GM19455 (cell line): Measurements from ENCODE around the gene WASF2.

Experiments
- ATAC-seq: cut with Tn5 transposase; IDR thresholded peaks from one replicate; pipeline ENCODE4 v1.9.1; 2021; ENCODE audit not compliant: unreplicated experiment

The WASF2 gene

DNA sequence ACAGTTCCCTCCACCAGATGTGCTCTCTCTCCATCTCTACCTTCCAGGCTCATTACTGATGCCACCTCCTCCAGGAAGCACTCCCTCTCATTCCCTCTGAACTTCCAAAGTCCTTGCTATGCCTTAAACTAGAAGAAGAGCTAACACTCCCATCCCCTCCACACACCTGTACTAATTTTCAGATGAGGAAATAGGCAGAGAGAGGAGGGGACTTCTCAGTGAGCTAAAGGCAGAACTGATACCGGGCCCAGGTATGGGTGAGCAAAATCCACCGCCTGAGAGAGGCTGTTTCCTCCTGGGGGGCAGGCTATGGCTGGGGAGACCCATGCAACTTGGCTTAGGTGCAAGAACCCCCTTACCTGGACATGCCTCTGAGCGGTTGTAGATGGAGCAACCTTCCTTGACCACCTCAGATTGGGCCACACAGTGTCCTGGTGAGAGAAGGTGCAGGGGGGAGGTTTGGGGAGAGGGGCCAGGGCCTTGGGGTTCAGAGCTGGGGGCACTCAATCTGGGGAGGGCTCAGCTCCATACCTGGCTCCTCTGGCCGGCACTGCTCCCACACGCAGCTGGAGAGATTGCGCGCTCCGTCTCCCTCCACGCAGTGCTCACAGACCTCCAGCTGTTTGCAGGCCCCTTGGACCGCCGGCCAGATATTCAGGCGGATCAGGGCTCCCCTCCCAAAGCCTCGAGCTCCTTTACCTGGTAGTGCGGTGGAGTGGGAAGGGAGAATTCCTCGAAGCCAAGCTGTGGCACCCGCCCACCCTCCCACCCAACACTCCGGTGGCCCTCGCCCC, 107.8 kb downstream of the WASF2 start:
- no peak for ATAC-seq

DNA sequence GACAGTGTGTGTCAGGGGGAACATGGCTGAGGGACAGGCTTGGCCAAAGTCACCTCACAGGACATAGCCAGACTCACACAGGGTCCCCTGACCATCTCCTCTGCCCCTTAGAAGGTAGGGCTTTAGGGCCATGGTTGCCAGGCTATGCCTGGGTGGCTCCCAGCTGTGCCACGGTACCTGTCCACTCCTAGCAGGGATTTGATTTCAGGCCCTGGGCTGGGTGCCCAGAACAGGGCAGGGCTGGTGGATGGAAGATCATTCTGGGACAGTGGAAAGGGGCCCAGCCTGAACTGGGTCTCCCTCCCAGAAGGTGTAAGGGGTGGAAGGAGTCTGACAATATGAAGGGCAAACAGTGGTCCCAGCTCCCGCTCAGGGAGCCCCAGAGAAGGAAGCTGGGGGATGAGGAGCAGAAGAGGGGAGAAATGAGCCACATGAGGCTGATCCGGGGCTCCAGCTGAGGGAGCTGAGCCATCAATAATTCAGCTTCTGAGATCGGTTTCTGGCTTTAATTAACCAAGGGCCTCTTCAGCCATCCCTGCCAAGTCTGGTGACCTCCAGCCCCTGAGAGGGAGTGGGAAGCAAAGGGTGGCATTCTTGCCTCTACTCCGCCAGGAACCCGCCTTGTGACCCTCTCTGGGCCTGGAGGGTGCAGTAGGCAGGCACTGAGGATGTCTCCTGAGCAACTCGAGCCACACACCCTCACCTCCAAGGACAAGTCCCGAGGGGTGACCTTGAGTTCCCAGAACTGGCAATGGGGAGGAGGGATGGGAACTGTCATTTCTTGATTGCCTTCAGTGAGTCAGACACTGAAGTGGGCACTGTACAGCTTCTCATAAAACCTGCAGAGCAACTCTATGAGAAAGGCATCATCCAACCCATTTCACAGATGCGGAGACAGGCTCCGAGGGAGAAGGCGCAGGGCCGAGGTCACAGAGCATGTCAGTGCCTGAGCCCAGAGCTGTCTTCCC, 108.9 kb downstream of the WASF2 start:
- ATAC-seq: no peak

DNA sequence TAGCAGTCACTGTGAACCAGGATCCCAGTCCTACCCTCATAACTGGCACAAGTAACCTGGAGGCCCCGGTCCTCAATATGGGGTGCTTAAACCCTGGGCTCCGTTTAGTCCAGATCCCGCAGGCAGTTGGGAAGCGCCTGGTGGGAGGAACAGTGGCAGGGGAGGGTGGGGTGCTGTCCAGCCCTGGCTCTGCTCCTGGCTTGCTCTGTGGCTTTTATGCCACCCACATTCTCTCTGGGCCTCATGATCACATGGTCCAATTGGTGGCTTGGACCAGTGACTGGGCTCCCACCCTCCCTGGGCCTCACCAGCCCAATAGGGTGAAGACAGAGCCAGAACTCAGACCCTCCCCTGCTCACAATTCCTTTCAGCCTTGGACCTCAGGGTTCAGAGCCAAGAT, 109.7 kb downstream of the WASF2 start:
- ATAC-seq: no peak

DNA sequence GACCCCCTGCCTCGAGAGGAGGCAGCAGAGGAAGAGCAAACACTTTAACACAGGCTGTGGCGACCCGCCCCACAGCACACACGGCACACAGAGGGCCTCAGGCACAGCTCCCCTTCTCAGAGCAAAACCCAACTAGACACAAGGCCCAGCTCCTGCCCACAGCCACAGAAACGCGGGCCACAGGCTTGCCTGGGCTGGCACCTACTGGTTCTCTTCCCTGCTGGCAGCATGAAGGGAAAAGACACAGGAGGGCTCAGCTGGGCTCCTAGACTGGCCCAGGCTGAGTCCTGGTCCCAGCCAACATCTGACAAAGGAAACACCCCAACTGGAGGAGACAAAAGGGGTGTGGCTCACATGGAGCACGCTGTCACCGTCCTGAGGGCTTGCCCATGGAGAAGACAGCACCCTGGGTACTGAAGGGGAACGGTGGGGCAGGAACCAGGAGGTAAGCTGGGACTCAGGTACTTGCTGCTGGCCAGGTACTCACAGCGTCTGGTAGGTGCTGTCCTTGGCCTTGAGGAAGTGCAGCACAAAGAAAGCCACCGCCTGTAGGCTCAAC, 110.3 kb downstream of the WASF2 start:
- no peak for ATAC-seq

DNA sequence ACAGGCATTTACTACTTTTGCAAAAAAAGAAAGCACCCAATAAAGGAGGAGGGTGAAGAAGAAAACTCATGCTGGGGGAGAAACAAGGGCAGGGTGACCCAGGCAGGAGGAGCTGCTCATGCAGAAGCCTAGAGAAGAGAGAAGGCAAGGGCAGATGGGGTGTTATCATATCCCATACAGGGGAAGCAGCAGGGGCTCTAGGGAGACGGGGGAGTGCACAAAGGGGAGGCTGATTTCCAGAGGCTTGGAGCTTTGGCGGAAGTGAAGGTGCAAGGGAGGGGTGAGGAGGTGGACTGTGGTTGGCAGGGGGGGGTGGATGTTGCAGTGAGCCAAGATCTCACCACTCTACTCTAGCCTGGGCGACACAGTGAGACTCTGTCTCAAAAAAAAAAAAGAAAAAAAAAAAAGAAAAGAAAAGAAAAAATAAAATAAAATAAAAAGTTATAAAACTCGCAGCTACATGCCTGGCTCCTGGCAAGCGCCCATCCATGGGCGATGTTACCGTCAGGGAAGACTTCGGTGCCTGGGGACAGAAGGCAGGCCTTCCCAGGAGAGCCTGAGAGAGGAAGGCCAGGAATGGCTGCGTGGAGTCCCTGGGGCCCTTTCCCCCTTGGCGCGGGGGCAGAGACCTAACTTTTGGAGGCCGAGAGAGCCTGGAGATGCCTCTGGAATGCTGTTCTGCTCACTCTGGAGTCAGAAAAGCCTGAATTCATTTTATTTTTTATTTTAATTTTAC, 112.0 kb downstream of the WASF2 start:
- no peak for ATAC-seq

DNA sequence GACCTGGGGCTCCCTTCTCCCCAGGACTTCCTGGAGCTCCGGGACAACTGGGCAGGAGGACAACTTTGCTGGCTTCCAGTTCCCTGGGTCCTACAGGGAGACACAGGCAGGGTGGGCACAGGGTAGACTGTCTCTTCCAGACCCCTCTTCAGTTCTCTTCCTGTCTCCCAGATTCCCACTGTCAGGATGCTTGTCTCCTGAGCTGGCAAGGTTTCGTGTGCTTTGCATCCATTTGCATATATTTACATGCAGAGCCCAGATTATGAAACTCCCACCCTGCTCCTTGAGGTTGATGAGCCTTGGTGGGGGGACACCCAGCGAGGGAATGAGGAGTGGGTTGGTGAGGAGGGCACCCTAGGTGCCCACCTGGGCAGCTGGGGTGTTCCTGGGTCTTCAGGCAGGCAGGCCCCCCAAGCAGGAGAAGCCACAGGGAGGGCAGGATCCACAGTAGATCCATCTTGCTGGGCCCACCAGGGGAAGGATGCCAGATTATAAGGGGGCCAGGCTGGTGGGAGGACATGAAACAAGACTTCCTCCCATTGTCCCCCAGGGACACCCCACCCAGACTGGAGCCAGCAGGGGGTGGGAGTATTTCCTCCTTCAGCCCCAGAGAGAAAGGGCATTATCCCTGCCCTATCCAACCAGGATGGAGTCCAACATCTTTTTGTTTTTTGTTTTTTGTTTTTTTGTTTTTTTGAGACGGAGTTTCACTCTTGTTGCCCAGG, 115.4 kb downstream of the WASF2 start, which contains the start of gene FCN3:
FCN3 (minus strand) TSS at position 463 of the 725 bp plus-strand sequence; CDS start at position 457, 6 bp downstream.
- ATAC-seq: no peak

DNA sequence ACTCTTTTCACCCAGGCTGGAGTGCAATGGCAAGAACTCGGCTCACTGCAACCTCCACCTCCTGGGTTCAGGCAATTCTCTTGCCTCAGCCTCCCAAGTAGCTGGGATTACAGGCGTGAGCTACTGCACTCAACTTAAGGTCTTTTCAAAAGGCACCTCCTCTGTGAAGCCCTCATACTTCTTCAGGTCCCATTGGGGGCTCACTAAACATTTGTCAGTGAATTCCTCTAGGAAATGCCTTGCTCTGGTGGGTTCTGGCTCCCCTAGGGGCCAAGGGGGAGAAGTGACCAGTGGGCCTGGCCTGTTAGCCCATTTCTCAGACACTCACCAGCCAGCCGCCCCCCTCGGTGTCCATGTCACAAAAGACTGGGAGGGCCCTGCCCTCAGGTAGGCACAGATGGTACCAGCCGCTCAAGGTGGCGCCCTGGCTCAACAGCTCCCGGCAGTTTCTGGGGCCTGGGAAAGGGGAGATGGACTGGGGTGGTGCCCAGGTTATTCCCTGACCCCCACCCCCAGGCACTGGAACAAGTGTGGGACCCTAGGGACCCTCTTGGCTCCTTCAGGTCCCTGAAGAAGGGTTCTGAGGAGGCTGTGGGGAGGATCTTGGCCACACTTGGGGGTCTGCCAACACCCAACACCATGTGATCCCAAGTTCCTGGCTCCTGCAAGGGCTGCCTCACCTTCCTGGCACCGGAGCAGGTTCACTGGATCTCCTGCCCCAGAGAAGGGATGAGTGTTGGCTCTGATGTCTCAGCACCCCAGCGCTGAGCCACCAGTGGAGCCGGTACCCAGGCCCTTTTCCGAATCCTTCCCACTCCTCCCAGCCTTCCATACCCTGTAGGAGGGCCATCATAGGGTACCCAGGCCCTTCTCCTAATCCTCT, 116.9 kb downstream of the WASF2 start:
- ATAC-seq: no peak

DNA sequence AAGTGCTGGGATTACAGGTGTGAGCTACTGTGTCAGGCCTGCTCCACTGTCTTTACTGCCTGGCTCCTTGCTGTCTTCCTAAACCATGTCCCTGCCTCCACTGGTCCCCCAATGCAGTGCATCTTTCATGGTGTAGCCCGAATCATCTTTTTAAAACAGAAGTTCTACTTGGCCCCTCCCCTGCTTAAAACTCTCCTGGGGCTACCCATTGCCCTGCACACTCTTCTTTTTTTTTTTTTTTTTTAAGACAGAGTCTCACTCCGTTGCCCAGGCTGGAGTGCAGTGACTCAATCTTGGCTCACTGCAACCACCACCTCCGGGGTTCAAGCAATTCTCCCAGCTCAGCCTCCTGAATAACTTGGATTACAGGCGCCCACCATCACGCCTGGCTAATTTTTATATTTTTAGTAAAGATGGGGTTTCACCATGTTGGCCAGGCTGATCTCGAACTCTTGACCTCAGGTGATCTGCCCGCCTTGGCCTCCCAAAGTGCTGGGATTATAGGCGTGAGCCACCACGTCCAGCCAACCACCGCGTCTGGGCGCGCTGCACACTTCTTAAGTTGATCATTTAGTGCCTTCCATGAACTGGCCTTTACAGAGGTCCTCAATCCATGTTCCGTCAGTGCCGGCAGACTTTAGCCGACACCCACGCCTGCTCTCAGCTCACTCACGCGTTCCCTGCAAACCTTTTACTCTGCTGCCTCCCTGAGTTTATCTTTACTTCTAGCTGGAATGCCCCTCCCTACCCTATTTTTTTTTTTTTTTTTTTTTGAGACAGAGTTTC, 117.8 kb downstream of the WASF2 start:
- ATAC-seq: no peak

DNA sequence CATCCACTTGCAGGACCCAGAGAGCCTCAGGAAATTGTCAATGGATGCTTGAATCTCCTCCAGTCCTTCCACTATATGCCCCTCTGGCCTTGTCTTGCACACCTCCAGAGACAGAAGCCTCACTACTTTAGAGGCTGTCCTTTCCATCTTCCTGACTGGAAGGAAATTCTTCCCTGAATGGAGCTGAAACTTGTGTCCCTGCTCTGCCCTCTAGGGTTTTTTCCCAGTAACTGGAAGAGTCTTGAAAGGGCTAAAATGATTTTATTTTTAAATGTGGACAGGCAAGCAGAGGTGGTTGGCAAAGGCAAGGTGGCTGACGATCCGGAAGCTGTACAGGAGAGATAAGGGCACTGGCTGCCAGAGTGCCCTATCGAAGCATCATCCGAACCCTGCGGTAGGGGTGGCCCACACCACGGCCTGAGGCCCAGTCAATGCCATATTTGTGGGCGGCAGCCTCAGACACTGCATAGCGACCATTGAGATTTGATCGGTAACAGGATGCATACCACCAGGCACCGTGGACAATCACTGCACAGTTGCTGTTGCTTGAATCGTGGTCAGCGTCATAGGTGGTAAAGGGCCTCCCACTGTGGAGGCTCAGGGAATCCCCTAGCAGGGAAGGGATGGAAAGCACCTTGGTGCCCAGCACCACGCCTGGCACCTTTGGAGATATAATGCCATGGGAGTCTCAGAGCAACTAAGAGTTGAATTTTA, 120.9 kb downstream of the WASF2 start:
- ATAC-seq: no peak

DNA sequence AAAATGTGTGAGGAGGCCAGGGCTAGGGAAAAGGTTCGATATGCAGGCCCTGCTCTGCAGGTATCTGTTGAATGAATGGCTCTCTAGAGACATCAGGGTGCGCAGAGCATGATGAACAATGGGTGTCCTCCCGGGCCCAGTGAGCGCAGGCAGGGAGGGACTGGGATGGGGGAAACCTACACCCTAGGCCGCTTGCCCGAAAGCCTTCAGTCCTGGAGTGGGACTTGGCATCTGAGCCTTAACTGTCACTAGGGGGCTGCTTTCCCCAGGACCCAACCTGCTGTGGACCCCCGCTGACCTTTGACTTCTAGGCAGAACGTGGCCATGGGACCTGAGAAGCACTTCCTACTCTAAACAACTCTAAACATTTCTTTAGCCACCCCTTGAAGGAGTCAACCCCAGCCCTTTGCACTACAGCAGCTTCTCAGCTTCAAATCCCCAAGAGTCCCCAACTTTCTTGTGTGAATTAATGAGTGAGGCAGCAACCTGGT, 122.8 kb downstream of the WASF2 start:
- no peak for ATAC-seq

DNA sequence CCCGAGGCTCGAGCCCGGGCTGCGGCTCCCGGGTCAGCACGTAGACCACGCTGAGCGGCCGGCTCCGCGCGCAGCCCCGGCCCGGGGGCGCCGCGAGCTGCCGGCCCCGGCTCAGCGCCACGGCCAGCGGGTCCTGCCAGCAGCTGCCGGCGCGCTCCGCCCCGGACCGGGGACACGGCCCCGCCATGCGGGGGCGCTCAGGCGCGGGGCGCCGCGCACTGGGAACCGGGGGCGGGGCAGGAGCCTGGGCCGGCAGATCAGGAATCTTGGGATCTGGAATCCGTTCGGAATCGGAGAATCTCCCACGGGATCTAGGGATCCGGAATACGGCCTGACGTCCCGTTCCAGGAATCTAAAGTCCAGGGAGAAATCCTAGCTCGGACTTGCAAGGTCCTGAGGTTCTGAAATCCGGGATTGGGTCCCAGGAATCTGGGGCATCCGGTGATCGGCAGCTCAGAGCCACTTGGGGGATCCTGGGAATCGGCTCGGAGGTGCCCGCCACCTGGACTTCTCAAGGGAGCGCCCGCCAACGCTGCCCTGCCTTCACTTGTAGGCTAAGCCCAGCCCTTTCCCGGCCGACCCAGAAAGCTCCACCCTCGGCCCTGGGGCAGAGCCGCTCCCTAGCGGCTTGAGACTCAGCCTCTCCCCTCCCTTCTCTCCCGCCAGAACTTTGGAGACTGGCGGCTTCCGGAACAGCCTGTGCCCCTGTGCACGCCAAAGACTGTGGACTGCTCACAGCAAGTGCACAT, 123.4 kb downstream of the WASF2 start, which contains the start of gene MAP3K6:
MAP3K6 (minus strand) TSS at position 551 of the 749 bp plus-strand sequence; CDS start at position 187, 364 bp downstream.
- ATAC-seq: peak; percentile 32

DNA sequence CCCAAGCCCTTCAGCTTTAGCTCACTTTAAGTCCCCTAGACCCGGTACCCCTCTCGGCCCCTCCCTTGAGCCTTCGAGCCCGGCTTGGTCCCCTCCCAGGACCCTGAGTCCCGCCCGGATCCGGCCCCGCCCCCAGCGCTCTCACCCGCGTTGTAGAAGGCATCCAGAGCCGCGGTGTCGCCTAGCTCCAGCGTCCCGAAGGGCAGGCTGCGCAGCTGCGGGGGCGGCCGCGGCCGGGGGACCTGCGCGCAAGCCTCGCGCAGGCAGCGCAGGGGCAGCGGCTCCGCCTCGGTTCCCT, 123.9 kb downstream of the WASF2 start:
- peak; percentile 33 for ATAC-seq

DNA sequence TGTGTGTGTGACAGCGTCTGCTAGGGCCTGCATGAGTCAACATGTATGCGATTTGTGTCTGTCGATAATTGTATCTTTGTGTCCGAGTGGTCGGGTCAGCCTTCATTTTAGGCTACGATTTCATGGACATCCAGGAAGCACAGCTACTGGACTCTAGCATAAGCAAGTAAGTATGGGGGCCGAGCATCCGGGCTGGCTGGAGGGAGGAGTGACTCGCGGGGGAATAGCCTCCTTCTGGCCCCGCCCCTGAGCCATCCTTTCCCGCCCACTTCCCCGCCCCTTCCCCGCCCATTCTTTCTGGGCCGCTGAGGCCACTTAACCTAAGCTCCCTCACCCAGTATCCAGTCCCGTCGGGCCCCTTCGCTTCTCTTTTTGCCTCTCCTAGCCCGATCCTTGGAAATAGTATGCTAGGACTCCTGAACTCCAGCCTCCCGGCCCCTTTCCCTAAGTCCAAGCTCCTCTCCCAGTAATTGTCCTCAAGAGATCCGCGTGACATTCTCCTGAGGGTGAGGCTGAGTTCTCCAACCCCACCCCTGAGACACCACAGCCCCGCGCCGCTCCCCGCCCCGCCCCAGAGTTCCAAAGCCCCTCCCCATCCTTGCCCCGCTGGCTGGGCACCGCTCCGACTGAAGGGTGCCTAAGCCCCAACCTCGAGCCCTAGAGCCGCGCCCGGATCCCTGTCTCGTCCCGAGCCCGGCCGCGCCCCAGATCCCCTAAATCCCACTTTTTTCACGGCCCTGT, 124.4 kb downstream of the WASF2 start:
- ATAC-seq: peak; percentile 43

DNA sequence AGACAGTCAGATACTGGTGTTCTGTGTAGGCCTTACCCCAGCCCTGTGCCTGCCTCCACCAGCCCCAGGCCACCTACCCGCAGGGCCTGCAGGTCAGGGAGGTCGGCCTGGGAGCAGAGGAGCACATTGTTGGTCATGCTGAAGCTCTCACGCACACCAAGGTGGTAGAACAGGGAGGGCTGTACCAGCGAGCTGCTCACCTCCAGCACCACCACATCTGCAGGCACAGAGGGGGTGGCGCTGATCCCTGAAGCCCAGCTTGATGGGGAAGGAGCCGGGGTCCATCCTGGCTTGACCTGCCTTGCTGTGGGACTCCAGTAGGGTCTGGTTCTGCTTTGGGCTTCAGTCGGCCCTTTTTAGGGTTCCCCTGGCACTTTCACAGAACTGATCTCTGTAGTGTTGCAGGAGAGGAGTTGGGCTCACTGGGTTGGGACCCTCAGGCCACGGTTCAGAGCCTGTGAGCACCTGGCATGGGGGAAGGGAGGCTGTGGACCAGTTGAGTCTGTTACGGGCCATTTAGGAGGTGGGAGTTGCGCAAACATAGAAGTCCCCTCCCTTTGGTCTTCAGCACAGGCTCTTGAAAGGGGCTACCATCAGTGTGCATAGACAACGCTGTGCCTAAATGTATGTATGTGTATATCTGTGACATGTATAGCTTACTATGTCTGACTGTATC, 125.1 kb downstream of the WASF2 start:
- peak; percentile 12 for ATAC-seq

DNA sequence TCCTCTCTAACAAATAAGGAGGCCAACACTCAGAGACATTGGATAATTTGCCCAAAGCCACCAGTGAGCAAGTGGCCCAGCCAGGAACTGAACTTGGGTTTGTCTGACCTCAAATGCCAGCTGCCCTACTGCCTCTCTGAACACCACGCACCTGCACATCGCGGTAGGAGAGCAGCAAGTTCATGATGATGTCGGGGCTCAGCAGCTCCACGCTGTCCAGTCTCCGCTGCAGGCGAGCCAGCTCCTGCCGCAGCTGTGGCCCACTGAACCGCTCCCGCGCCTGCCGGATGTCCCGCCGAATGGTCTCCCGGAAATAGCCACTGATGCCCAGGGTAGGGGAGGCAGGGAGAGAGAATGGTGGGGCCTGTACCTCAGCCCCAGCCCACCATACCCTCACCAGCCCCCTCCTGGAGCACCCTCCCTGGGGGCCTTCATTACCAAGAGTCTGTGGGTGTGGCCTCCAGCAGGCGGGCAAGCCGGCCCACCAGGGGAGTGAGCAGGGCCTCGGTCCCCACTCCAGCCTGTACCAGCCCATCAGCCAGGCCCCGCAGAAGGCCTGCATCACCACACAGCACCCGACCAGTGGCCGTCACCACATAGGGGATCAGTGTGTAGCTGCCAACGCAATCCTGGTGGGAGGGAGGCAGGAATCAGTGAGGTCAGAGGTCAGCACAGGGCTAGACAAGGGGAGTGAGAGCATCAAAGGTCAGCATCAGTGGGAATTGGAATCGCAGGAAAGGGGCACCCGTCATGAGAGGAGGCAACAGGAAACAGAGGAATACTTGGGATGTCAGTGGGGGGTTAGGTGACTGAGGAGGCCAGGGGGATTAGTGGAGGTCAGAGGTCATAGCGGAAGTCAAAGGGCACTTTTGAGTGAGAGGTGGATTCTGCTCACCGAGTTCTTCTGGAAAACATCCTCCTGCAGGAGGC, 125.9 kb downstream of the WASF2 start:
- ATAC-seq: no peak
